ENCODE results near the gene OTUD4.

Gene OTUD4

DNA sequence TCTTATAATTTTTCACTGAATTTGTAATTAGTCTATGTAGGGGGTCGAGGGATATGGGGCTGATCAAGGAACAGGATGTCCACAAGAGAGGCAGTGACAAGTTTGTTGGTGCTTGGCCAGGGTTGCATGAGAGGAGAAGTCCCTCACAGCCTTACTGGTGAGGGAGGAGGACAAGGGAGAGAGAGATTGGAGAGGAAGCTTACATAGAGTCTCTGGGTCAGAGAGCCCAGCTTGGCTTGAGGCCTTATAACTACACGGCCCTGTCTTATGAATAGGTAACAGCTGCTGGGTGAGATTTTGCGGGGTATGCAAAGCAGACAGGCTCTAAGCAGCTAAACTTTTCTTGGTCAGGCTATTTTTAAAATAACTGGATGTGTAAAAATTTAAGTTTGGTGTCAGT lies 37.9 kb upstream of the OTUD4 start:
- Histone ChIP-seq H3K27ac (replicated peaks) (no peak overlapping the region), H3K27me3 (ENCODE audit: insufficient read depth, poor library complexity, severe bottlenecking) (no peaks in the 10 kb centered on the region), H3K4me3 (replicated peaks; ENCODE audit: insufficient read depth, low read length) (no peak overlapping the region)
- DNase-seq (ENCODE audit: low read depth in 1 of 2, low spot score in 1 of 2) = no peak
- TF ChIP-seq GABPA (IDR thresholded peaks at IDR 0.05; ENCODE audit: low read depth) = no peak
- no peak for TF ChIP-seq POLR2AphosphoS5 (IDR thresholded peaks at IDR 0.05; ENCODE audit: low read depth)
- TF ChIP-seq, protein P1, sequence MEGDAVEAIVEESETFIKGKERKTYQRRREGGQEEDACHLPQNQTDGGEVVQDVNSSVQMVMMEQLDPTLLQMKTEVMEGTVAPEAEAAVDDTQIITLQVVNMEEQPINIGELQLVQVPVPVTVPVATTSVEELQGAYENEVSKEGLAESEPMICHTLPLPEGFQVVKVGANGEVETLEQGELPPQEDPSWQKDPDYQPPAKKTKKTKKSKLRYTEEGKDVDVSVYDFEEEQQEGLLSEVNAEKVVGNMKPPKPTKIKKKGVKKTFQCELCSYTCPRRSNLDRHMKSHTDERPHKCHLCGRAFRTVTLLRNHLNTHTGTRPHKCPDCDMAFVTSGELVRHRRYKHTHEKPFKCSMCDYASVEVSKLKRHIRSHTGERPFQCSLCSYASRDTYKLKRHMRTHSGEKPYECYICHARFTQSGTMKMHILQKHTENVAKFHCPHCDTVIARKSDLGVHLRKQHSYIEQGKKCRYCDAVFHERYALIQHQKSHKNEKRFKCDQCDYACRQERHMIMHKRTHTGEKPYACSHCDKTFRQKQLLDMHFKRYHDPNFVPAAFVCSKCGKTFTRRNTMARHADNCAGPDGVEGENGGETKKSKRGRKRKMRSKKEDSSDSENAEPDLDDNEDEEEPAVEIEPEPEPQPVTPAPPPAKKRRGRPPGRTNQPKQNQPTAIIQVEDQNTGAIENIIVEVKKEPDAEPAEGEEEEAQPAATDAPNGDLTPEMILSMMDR (IDR thresholded peaks at IDR 0.05; ENCODE audit: insufficient read depth, low read length) = no peak
- TF ChIP-seq, protein P2, sequence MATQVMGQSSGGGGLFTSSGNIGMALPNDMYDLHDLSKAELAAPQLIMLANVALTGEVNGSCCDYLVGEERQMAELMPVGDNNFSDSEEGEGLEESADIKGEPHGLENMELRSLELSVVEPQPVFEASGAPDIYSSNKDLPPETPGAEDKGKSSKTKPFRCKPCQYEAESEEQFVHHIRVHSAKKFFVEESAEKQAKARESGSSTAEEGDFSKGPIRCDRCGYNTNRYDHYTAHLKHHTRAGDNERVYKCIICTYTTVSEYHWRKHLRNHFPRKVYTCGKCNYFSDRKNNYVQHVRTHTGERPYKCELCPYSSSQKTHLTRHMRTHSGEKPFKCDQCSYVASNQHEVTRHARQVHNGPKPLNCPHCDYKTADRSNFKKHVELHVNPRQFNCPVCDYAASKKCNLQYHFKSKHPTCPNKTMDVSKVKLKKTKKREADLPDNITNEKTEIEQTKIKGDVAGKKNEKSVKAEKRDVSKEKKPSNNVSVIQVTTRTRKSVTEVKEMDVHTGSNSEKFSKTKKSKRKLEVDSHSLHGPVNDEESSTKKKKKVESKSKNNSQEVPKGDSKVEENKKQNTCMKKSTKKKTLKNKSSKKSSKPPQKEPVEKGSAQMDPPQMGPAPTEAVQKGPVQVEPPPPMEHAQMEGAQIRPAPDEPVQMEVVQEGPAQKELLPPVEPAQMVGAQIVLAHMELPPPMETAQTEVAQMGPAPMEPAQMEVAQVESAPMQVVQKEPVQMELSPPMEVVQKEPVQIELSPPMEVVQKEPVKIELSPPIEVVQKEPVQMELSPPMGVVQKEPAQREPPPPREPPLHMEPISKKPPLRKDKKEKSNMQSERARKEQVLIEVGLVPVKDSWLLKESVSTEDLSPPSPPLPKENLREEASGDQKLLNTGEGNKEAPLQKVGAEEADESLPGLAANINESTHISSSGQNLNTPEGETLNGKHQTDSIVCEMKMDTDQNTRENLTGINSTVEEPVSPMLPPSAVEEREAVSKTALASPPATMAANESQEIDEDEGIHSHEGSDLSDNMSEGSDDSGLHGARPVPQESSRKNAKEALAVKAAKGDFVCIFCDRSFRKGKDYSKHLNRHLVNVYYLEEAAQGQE (IDR thresholded peaks at IDR 0.05; ENCODE audit: insufficient replicate concordance, low read depth) = no peak
- TF ChIP-seq SPI1 (IDR thresholded peaks at IDR 0.05; ENCODE audit: borderline replicate concordance, low read depth) = no peak

DNA sequence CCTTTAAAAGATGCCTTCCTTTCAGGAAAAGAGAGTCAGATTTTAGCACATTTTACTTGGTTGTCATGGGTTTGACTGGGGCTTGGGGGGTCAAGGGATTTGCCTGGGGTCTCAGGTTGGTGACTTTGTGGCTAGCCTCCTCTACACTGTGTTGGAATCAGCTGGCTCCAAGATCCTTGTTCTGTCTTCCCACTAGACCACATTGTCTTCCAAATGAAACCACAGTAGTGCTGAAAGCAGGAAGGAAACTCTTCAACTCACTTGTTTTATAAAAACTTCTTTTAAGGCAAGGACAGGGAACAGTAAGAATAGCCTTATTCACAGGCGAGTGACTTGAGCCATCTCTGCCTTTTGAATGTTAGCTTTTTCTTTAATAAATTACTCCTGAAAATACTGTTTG lies 37.0 kb upstream of the OTUD4 start:
- TF ChIP-seq POLR2AphosphoS5 (IDR thresholded peaks at IDR 0.05; ENCODE audit: low read depth) = no peak
- TF ChIP-seq, protein P1 (IDR thresholded peaks at IDR 0.05; ENCODE audit: insufficient read depth, low read length) = no peak
- TF ChIP-seq, protein P2 (IDR thresholded peaks at IDR 0.05; ENCODE audit: insufficient replicate concordance, low read depth) = no peak
- no peak for TF ChIP-seq SPI1 (IDR thresholded peaks at IDR 0.05; ENCODE audit: borderline replicate concordance, low read depth)
- TF ChIP-seq GABPA (IDR thresholded peaks at IDR 0.05; ENCODE audit: low read depth) = no peak
- no peaks in the 10 kb centered on the region for H3K27me3 ChIP-seq (ENCODE audit: insufficient read depth, poor library complexity, severe bottlenecking)
- H3K4me3 ChIP-seq (replicated peaks; ENCODE audit: insufficient read depth, low read length) = no peak overlapping the region
- DNase-seq (ENCODE audit: low read depth in 1 of 2, low spot score in 1 of 2) = no peak
- H3K27ac ChIP-seq (replicated peaks) = no peak overlapping the region

DNA sequence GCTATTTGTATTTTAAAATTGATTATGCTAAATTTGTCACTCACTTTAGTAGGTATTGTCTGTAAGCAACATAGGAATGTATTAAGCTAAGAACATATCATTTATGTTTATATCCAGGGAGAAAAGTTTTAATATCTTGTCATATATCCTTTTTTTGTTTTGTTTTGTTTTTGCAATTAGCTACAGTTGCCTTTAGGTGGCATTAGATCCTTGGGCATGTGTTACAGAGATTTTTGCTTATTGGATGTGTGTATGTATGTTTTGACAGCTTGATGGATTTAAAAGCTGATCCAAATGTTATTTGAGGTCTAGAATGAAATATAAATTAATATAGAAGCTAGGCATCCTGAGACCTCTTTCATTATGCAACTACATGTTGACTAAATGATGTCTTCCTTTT lies 36.1 kb upstream of the OTUD4 start:
- no peaks in the 10 kb centered on the region for H3K27me3 ChIP-seq (ENCODE audit: insufficient read depth, poor library complexity, severe bottlenecking)
- DNase-seq (ENCODE audit: low read depth in 1 of 2, low spot score in 1 of 2) = no peak

More for the DNA sequence above, 36.1 kb upstream of the OTUD4 start:
- Histone ChIP-seq H3K27ac (replicated peaks) (no peak overlapping the region), H3K4me3 (replicated peaks; ENCODE audit: insufficient read depth, low read length) (no peak overlapping the region)
- TF ChIP-seq SPI1 (IDR thresholded peaks at IDR 0.05; ENCODE audit: borderline replicate concordance, low read depth) (no peak), GABPA (IDR thresholded peaks at IDR 0.05; ENCODE audit: low read depth) (no peak), POLR2AphosphoS5 (IDR thresholded peaks at IDR 0.05; ENCODE audit: low read depth) (no peak)
- TF ChIP-seq, protein P2 (IDR thresholded peaks at IDR 0.05; ENCODE audit: insufficient replicate concordance, low read depth) = no peak
- TF ChIP-seq, protein P1 (IDR thresholded peaks at IDR 0.05; ENCODE audit: insufficient read depth, low read length) = no peak

Measured in HL-60 (cell line).